ENCODE data around the gene CCDC138.

CCDC138 gene

DNA sequence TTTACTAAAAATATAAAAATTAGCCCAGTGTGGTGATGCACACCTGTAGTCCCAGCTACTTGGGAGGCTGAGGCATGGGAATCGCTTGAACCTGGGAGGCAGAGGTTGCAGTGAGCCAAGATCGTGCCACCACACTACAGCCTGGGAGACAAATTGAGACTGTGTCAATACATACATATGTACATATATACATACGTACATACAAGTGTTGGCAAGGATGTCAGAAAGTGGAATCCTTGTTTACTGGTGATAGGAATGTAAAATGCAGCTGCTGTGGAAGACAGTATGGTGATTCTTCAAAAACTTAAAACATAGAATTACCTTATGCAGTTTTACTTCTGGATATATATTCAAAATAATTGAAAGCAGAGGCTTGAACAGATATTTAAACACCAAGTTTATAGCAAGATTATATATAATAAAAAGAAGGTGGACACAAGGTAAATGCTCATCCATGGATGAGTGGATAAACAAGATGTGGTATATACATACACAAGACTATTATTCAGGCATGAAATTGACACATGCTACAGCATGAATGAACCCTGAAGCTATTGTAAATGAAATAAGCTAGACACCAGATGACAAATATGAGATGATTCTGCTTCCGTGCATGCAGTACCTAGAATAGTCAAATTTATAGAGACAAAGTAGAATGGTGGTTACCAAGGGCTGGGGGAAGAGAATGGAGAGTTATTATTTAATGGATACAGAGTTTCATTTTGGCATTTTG is 43.2 kb downstream of the CCDC138 start:
- no peak overlapping the region for H3K4me3 ChIP-seq (ENCODE audit: low read depth, low read length)
- TF ChIP-seq, protein P1, sequence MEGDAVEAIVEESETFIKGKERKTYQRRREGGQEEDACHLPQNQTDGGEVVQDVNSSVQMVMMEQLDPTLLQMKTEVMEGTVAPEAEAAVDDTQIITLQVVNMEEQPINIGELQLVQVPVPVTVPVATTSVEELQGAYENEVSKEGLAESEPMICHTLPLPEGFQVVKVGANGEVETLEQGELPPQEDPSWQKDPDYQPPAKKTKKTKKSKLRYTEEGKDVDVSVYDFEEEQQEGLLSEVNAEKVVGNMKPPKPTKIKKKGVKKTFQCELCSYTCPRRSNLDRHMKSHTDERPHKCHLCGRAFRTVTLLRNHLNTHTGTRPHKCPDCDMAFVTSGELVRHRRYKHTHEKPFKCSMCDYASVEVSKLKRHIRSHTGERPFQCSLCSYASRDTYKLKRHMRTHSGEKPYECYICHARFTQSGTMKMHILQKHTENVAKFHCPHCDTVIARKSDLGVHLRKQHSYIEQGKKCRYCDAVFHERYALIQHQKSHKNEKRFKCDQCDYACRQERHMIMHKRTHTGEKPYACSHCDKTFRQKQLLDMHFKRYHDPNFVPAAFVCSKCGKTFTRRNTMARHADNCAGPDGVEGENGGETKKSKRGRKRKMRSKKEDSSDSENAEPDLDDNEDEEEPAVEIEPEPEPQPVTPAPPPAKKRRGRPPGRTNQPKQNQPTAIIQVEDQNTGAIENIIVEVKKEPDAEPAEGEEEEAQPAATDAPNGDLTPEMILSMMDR (IDR thresholded peaks at IDR 0.05; ENCODE audit: borderline replicate concordance, insufficient read depth, low read depth, low read length) = no peak

DNA sequence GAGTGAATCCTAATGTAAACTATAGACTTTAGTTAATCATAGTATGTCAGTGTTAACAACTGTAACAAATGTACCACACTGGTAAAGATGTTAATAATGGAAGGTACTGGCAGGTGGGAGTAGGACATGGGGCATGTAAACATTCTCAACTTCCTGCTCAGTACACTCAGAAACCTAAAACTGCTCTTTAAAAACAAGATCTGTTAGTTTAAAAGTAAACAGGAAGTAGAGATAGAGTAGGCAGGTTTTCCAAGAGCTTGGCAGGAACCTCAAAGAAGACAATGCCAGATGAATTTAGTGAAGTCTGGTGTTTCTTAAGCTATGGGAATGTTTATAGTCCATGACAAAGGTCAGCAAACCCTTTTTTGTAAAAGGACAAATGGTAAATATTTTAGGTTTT is 46.6 kb downstream of the CCDC138 start:
- H3K4me3 ChIP-seq (ENCODE audit: low read depth, low read length) = no peak overlapping the region
- TF ChIP-seq, protein P1 (IDR thresholded peaks at IDR 0.05; ENCODE audit: borderline replicate concordance, insufficient read depth, low read depth, low read length) = no peak

DNA sequence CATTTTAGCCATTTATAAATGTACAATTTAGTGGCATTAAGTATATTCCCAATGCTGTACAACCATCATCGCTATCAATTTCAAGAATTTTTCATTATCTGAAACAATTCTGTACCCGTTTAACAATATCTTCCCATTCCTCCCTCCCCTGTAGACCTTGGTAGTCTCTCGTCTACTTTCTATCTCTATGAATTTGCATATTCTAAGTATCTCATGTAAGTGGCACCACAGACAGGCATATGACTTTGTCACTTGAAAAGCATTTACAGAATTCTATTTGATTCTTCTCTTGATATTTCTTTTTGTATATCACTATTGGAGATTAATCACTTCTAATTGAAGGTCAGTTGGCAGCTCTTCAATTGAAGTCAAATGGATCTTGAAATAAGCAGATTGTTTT is 48.0 kb downstream of the CCDC138 start:
- no peak overlapping the region for H3K4me3 ChIP-seq (ENCODE audit: low read depth, low read length)
- TF ChIP-seq, protein P1 (IDR thresholded peaks at IDR 0.05; ENCODE audit: borderline replicate concordance, insufficient read depth, low read depth, low read length) = no peak

DNA sequence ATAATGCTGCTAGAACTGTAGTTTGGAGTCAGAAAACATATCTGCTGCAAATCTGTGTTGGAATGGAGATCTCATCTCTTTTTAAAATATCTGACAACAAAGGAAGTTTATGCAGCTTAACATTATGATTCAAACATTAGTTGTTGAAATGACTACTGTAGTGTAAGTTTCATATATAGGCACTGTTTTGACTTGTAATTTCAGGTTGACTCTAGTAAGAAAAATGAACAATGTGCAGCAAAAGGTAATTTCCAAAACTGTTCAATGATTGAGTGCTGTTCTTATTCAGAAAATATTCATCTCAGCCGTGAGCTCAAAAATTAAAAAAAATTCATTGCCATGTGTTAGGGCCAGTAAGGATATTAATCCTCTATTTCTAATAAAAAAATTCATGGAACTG is 48.5 kb downstream of the CCDC138 start:
- TF ChIP-seq, protein P1 (IDR thresholded peaks at IDR 0.05; ENCODE audit: borderline replicate concordance, insufficient read depth, low read depth, low read length) = no peak
- H3K4me3 ChIP-seq (ENCODE audit: low read depth, low read length) = no peak overlapping the region

DNA sequence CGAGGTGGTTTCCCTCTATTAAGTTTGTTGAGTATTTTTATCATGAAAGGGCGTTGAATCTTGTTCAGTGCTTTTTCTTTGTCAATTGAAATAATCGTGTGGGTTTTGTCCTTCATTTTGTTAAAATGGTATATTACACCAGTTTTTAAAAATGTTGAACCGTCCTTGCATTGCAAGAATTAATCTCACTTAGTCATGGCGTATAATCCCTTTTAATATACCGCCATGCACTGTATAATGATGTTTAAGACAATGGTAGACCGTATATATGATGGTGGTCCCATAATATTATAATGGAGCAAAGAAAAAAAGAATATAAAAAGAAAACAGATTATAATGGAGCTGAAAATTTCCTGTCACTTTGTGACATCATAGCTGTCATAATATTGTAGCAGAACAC is 50.6 kb downstream of the CCDC138 start:
- TF ChIP-seq, protein P1 (IDR thresholded peaks at IDR 0.05; ENCODE audit: borderline replicate concordance, insufficient read depth, low read depth, low read length) = no peak
- H3K4me3 ChIP-seq (ENCODE audit: low read depth, low read length) = no peak overlapping the region

DNA sequence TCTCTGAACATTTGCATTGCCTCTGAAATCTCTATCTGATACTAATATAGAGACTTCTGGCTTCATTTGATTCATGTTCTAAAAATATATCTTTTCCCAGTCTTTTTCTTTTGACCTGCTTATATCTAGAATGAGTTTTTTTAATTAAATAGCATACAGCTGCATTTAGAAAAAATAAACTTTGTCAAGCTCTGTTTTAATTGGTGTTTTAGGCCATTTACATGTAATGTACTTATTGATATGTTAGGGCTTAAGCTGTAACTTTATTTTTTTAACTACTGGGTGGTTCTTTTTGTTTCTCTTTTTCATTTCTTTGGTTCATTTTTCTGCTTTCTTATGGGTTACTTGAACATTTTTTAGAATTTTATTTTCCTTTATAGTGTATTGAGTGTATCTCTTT is 54.9 kb downstream of the CCDC138 start:
- no peak overlapping the region for H3K4me3 ChIP-seq (ENCODE audit: low read depth, low read length)
- TF ChIP-seq, protein P1 (IDR thresholded peaks at IDR 0.05; ENCODE audit: borderline replicate concordance, insufficient read depth, low read depth, low read length) = no peak

DNA sequence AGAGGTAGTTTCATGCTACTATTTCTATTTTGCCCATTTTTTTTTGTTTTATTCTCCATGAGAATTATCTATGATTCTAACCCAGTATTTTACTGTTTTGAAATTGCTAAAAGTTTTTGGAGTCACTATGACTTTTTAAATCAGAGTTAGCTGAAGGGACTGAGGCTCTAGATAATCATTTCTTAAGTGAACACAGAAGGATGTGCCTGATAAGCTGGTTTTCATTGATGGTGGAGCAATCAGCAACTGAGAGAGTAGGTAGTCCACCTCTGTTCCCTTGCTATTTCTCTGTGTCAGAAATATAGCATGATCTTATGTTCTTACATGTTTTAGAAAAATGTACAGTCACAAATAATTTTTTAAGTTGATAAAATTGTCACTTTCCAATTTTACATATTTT is 59.4 kb downstream of the CCDC138 start:
- TF ChIP-seq, protein P1 (IDR thresholded peaks at IDR 0.05; ENCODE audit: borderline replicate concordance, insufficient read depth, low read depth, low read length) = no peak
- H3K4me3 ChIP-seq (ENCODE audit: low read depth, low read length) = no peak overlapping the region

Measured in GM12875 (cell line).